SIG-M5 (cell line): ENCODE results near the gene SLC37A1.
"Not testable (repeated sequence)": the region's sequence is repeated elsewhere in the genome, so short reads cannot be mapped to it uniquely, and the experiment has no call there.

Source experiments
- DNase-seq: peaks from one replicate; lab custom pipeline; 2025; lab: John Stamatoyannopoulos, UW

The SLC37A1 gene

GRCh38 chr21:42513151-42513984 lies at the start of gene SLC37A1:
SLC37A1 (plus strand) TSS chr21:42513852; CDS start chr21:42518455, 4,603 bp downstream.
- DNase-seq: no peak

DNA sequence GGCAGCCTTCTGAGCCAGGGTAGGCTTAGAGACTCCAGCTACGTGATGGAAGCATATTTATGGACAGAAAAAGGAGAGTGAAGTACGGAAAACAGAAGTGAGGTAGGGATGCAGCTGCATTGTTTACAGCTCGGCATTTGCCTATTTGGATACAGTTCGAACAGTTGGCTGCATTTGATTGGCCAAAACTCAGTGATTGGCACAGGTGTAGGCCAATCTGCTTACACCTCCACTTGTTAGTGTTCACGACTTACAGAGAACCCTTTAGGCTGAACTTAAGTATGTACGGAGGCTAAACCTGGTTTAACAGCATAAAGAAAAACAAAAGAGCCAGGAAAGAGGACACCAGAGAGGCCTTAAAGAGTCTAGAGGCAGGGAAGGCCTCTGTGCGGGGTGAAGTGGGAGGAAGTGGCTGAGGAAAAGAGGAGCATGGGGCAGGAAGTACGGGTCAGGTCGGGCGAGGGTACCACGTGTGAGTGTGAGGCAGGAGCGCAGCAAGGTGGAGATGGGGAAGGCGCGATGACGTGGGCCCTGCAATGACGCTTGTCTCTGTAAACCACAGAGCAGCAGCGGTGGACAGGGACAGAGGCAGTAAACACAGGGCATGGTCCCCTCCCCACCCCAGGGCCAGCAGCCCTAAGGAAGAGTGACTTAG lies 49.7 kb upstream of the SLC37A1 start:
- DNase-seq: no peak

- no peak for DNase-seq
Observed at GRCh38 chr21:42465008-42465802, 48.4 kb upstream of the SLC37A1 start.

- DNase-seq: no peak
Observed at GRCh38 chr21:42465803-42466127, 47.9 kb upstream of the SLC37A1 start.

DNA sequence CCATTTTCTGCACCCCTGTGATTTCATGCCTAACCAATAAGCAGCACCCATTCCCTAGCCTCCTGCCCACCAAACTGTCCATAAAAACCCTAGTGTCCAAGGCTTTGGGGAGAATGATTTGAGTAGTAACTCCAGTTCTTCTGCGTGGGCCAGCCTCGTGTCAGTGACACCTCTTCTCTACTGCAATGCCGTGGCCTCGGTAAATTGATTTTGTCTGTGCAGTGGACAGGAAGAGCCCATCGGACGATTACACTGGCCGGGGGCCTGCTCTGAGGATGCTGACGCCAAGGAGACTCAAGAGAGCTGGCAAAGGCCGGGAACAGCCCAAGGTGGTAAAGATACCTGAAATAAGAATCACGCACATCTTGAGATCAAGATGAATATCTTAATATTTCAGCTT lies 47.0 kb upstream of the SLC37A1 start:
- no peak for DNase-seq

- DNase-seq: no peak
Observed at GRCh38 chr21:42467140-42467983, 46.3 kb upstream of the SLC37A1 start.

GRCh38 chr21:42468491-42469131 lies 45.0 kb upstream of the SLC37A1 start:
- no peak for DNase-seq

DNA sequence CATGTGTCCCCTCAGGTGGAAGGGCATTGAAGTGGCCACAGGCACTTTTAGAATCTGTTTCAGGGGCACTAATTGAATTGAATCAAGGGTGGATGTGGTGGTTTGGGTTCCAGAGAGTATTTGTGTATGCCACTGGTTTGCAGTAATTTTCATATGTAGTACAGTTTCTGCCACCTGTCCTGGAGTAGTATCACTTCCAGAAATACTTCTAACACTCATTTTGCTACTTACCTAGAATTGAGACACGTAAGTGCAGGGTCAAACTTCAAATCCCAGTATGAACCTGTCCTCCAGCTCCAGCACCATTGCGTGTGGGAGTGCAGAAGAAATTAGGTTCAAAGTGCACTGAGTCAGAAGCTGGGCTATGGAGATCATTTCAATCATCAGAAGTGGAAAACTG lies 44.4 kb upstream of the SLC37A1 start:
- DNase-seq: no peak

DNA sequence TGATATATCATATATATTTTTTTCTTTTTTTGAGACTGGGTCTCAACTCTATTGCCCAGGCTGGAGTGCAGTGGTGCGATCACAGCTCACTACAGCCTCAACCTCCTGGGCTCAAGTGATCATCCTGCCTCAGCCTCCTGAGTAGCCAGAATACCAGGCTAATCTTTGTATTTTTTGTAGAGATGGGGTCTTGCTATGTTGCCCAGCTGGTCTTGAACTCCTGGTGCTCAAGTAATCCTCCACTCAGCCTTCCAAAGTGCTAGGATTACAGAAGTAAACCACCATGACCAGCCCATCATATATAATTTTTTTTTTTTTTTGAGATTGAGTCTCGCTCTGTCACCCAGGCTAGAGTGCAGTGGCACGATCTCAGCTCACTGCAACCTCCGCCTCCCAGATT lies 43.9 kb upstream of the SLC37A1 start:
- DNase-seq: not testable (repeated sequence)

- no peak for DNase-seq
Observed at GRCh38 chr21:42471206-42471605, 42.4 kb upstream of the SLC37A1 start.

GRCh38 chr21:42471716-42472330 lies 41.8 kb upstream of the SLC37A1 start:
- DNase-seq: no peak

- DNase-seq: no peak
Observed at GRCh38 chr21:42472521-42472920, 41.1 kb upstream of the SLC37A1 start.

DNA sequence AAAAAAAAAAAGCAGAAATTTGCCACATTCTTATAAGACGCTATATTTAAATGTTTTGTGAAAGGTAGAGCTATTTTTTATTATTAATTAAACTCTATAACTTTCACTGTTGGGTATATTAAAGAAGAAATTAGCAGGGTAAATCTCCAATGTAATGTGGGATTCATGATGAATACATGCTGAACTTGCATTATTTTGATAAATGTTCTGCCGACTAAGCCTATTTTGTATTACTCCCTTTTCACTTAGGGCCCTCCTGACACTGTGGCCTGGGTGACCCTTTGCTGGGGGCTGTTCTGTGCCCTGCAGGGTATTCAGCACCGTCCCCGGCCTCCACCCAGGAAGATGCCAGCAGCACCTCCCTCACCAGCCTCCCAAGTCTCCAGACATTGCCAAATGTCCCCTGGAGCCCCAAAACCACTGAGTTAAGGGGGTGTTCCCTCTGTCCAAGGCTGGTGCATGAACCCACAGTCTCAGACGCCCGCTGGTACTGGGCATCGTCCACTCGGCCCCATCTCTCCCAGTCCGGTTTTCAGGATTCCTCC lies 40.1 kb upstream of the SLC37A1 start:
- DNase-seq: no peak

DNA sequence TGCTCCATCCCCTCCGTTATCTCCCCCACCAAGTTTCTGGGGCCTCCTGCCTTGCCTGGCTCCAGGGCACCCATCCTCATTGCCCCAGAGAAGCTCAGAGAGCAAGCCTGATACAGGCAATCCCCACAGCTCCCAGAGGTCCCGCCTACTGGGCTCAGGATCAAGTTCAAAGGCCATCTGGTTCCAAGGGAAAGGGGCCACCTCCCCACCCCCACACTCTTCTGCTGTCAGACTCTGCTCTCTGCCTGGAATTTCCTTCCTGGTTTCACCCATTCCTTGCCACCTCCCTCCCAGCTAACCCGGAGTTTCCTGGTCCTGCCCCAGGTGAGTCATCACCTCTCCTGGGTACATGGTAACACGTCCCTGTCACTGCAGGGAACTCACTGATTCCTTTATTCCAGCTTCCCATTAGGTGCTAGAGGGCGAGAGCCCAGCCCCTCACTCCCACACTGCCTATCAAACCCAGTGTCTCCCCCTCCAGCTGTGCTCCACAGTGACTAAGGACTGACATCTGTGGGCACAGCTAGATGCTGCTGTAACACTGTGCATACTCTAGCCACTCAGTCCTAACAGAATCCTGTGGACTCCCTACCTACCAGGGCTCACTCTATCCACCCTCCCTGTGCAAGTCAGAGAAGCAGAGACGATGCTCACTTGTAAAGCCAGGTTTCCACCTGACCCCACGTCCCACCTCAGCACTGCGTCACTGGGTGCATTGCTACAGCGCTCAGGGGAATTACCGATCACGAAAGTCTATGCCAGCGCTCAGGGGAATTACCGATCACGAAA lies 39.4 kb upstream of the SLC37A1 start:
- no peak for DNase-seq

GRCh38 chr21:42475036-42475435 lies 38.6 kb upstream of the SLC37A1 start:
- DNase-seq: no peak

DNA sequence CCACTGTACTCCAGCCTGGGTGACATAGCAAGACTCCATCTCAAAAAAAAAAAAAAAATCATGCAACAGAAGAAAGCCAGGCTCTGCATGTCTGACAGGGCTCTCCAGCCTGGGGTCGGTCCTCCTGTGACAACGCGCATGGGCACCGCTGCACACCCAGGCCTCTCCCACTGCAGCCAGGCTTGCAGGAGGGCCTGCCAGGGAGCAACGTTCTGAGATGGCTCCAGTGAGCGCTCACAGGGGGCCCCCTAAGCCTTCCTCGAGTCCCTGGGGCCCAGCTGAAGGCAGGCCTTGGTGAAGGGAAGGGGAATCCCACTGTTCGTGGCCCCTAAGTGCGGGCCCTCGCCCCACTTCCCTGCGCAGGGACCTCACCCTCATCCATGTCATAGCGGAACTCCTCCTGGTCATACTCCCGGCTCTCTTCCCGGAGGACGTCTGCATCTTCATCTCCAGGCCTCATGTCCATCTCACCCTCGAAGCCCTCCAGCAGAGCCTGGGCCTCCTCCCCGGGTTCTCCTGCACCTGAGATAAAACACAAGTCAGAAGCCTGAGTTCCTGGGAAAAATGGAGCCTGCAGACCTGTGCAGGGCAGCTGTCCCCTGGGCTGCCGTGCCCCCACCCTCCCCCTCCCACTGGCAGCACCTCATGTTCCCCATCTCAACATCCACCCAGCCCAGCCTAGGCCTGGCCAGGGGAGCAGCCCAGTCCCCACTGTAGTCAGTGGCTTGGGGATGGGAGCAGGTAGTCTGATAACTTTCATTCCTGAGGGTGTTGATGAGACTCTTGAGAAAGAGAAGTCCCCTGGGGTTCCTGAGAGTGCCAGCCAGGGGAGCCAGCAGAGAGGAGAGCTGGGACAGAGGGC lies 37.9 kb upstream of the SLC37A1 start:
- no peak for DNase-seq

DNA sequence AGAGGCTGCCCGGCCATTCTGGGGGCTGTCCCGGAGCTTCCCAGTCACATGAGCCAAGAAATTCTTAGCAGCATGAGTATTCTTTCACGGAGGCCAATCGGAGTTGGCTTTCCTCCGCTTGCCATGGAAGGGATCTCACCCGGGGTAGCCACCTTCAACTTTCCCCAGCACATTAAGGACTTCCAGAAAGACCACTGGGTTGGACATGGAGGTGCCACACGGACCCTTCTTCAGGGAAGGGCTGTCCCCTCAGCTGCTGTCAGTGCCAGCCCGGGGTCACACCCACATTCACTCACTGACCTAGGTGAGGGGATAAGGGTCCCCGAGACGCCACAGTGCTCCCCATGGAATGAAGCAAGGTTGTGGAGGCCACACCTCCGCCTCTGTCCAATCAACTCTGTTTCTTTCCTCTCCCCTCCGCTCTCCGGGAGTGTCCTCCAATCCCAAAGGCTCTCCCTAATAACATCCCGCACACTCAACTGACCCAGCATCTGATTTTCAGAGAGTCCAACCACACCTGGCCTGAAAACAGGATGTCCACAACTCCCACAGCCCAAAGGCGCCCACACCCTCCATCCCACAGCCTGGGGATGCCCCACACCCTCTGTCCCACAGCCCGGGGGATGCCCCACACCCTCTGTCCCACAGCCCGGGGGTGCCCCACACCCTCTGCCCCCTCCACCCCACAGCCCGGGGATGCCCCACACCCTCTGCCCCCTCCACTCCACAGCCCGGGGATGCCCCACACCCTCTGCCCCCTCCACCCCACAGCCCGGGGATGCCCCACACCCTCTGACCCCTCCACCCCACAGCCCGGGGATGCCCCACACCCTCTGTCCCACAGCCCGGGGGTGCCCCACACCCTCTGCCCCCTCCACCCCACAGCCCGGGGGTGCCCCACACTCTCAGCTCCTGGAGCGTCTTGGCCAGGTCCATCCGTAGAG lies 37.0 kb upstream of the SLC37A1 start:
- no peak for DNase-seq

- DNase-seq: no peak
Observed at GRCh38 chr21:42478504-42478903, 35.1 kb upstream of the SLC37A1 start.
